Ovary (tissue), 9 donors: ENCODE results near the gene MXD1. TPM values are rescaled to one million over a fixed set of nuclear protein-coding genes. Genes with fewer than 3 reads are reported as not detected.

Experiments used
- DNase-seq, 5 donors: peaks; one replicate each; pipeline ENCODE4 v3.0.0-alpha.2; 2019 to 2020
- H3K27ac ChIP-seq, 2 donors: fragments of 200-600 bp; one replicate each; pipeline versions ENCODE4 v1.5.1 to v1.8.0; 2019 to 2022
- H3K27me3 ChIP-seq: fragments of 200-600 bp; one replicate; pipeline ENCODE4 v1.8.0; 2022
- H3K36me3 ChIP-seq: fragments of 200-600 bp; sonication (generic); one replicate; pipeline ENCODE4 v1.5.1; 2019
- H3K4me1 ChIP-seq: one replicate; pipeline ENCODE4 v1.8.1; 2013; ENCODE audit warnings: mild to moderate bottlenecking, moderate library complexity; ENCODE audit not compliant: insufficient read depth
- H3K4me3 ChIP-seq: fragments of 200-600 bp; sonication (generic); one replicate; pipeline ENCODE4 v1.5.1; 2017
- H3K9me3 ChIP-seq, 2 donors: fragments of 200-600 bp in 1 of 2; sonication (generic) in 1 of 2; one replicate each; pipeline versions ENCODE4 v1.5.1 to v1.8.1; 2013 to 2019; ENCODE audit warnings: mild to moderate bottlenecking in 1 of 2, moderate library complexity in 1 of 2
- CTCF ChIP-seq, 3 donors: fragments of 450-650 bp in 2 of 3; fragments of 200-600 bp in 1 of 3; IDR thresholded peaks; one replicate each; pipeline versions ENCODE4 v1.5.1 to v1.8.0; 2016 to 2022; ENCODE audit warnings: antibody characterized with exemption in 3 of 3, mild to moderate bottlenecking in 1 of 3
- EP300 ChIP-seq: sonication (generic); formaldehyde crosslinking; IDR thresholded peaks from one replicate; pipeline ENCODE4 v1.6.1; 2017; ENCODE audit warnings: antibody characterized with exemption
- POLR2A ChIP-seq: fragments of 450-650 bp; IDR thresholded peaks from one replicate; pipeline ENCODE4 v1.6.1; 2017; ENCODE audit warnings: antibody characterized with exemption, mild to moderate bottlenecking, moderate library complexity
- WGBS, 3 donors: extraction: QIAGEN DNeasy Blood & Tissue Kit in 1 of 3; methylation state at CpG; one replicate each; pipeline versions ENCODE4 v1.1.5 to v1.1.7; 2013 to 2017; 5-methylcytosine and 5-hydroxymethylcytosine counted together
- intact Hi-C, 4 donors: fragments of 100-400 bp; cut with DNase I; formaldehyde crosslinking; loops; one replicate each; pipeline versions ENCODE4 v1.11.0 to v1.15.1; 2022 to 2023
- polyA plus RNA-seq, 2 donors: library from polyadenylated mRNA; stranded (reverse); fragments of 200-250 nt in 1 of 2; fragments of 350-450 nt in 1 of 2; fragmentation: Illumina TruSeq in 1 of 2; extraction: RNeasy Lipid Tissue Mini Kit (QIAGEN cat#74804) in 1 of 2; gene quantifications; one replicate each; pipeline ENCODE4 v1.2.3, GENCODE V29; 2013 to 2014
- total RNA-seq, 7 donors: library from RNA; depleted of rRNA in 2 of 7; stranded (reverse); fragments of >200 nt in 2 of 7; fragmentation: NEBNext Ultra II Directional in 3 of 7; extraction: Animal tissue kit (Norgen Biotek cat#: 25700) in 3 of 7; gene quantifications; one replicate each; pipeline versions ENCODE4 v1.1.0 to v1.2.4, GENCODE V29; 2016 to 2023
- donor health status: DM: no; HTN: no; CAD: no; lungs with moderate emphysema.
- donor health status: DM: no; HTN: no; CAD: no.
- donor health status: Bipolar disorder and iron deficiency.
- donor health status: DM: yes; HTN: yes; CAD: no.
- donor health status: DM: no; HTN: no; CAD: no.
- donor health status: DM: yes; HTN: yes; CAD: no.

MXD1 gene
- total and polyA plus RNA-seq, 9 donors = 3.4 to 13.7 (median 6.7) TPM

DNA sequence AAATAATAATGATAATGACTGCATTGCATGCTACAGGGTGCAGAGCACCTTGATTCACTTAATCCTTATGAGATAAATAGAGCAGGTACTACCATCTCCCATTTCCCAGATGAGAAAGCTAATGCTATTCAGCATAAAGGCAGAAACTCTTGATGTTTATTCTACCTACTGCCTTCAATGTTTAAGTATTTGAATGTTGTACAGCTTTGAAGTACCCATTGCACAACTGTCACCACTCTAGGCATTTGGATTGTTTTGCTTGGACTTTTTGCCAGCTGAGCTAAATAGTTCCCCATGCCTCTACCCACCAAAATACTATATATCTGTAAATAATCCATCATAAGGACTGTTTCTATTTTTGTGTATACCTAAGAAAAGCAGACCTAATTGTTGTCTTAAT is 7.7 kb upstream of the MXD1 start:
- no peaks in the 10 kb centered on the region for H3K9me3 ChIP-seq
- TF ChIP-seq CTCF (IDR thresholded peaks at IDR 0.05) = no peak
- TF ChIP-seq POLR2A = no peak
- intact Hi-C loops = no loop called here
- no peak overlapping the region for H3K4me3 ChIP-seq
- no peaks in the 10 kb centered on the region for H3K4me1 ChIP-seq
- no peak overlapping the region for H3K27ac ChIP-seq
- no peak for DNase-seq
- H3K36me3 ChIP-seq = no peaks in the 10 kb centered on the region
- no peaks in the 10 kb centered on the region for H3K27me3 ChIP-seq

DNA sequence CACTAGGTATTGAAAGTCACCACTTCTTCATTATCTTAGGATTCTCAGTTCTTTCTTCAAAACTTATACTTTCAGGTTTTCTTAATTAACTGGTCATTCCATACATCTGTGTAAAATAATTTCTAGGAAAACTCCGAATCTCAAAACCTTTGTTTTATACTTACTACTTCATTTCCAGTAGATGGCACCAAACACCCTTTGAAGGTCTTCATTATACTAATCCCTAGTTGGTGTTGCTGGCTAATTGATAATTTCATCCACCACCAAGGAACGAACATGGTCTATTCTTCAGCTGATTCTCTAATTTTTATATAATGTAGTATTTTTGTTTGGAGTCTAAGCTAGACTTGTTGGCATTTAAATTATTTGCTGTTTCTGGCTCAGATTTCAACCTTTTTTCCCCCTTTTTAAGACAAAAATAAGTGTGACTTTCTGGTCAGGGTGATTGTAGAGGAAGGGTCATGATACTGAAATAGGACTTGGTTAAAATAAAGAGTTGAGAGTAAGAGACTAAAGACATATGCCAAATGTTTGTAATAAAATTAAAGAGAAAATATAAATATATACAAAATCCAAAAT is 2.8 kb upstream of the MXD1 start:
- intact Hi-C loops = loop anchor here (5.0 to 10.0 kb wide), 7 partner anchors 173 to 393 kb away; partner anchors contain the start of genes FAM136A (in 2 of the 4), PCBP1 (in 2 of the 4) and SNRPG (in 1 of the 4)
- Histone ChIP-seq H3K4me1 (peaks cover 2% of the 10 kb centered on the region), H3K4me3 (no peak overlapping the region), H3K36me3 (no peaks in the 10 kb centered on the region), H3K27me3 (no peaks in the 10 kb centered on the region), H3K9me3 (no peaks in the 10 kb centered on the region), H3K27ac (no peak overlapping the region)
- 2 to 3% (median 3%) methylated on average over 2 of the region's 2 CpGs for WGBS, 3 donors
- TF ChIP-seq CTCF (IDR thresholded peaks at IDR 0.05) = peak; percentile 21 to 61 (median 58)
- TF ChIP-seq POLR2A = no peak
- DNase-seq = no peak

DNA sequence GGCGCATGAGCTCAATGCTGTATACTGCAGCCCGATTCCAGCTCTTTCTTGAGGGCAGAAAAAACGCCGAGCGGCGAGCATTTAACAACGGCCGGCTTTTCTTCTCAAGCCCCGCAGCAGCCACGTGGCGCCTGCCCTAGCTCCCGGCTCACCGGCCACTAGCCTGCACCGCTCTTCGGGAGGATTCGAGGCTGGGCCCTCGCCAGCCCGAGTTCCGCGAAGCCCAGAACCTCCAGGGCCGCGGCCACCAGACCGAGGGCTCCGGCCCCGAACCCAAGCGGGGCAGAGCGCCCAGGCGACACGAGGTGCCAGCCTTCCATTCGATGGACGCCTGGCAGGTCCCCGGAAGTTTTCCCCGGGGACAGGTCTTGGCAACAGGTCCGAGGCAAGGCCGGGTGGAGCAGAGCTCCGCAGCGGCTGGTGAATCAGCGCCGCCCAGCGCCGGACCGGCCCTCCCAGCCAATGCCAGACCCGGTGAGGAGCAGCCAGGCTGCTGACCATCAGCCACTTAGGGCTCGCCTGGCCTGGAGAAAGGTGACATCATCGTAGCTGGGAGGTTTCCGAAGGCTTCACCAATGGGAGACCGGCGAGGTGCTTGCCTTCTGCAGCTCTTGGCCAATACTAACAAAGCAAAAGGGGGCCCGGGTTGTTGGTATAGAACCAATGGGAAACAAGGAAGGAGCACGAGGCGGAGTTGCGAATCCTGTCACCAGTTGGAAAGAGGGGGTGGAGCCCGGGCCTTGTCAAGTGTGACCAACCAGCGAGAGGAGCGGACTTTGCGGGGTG is 552 bp upstream of the MXD1 start:
- 0% methylated on average over 48 to 56 of the region's 56 CpGs for WGBS, 3 donors
- Histone ChIP-seq H3K4me1 (peaks cover 2% of the 10 kb centered on the region), H3K4me3 (peak overlapping the region; percentile 75), H3K27me3 (no peaks in the 10 kb centered on the region), H3K36me3 (no peaks in the 10 kb centered on the region), H3K27ac (peak overlapping the region; percentile 92 to 98), H3K9me3 (no peaks in the 10 kb centered on the region)
- intact Hi-C loops = loop anchor here (2.0 to 10.0 kb wide), 8 partner anchors 170 to 390 kb away; partner anchors contain the start of genes FAM136A (in 2 of the 4), PCBP1 (in 2 of the 4) and SNRPG (in 1 of the 4)
- TF ChIP-seq POLR2A = peak; percentile 93
- peak; percentile 12 to 58 (median 40) for TF ChIP-seq CTCF (IDR thresholded peaks at IDR 0.05)
- TF ChIP-seq EP300 = no peak
- DNase-seq = peak; percentile 97 to 100 (median 100)

DNA sequence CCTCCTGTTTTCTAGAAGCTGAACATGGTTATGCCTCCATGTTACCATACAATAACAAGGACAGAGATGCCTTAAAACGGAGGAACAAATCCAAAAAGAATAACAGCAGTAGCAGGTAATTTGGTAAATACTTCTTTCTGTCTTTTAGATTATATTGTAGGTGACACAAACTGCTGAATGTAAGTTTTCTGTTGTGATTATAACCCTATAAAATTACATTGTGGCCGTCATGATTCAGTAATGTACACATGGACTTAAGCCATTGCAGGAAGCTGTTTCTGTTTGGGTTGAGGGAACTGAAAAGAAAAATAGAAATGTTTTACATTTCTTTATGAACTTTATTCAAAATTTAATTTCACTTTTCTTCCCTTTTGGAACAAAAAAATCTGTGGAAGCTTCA is 1.2 kb downstream of the MXD1 start:
- peaks cover 2% of the 10 kb centered on the region for H3K4me1 ChIP-seq
- no peaks in the 10 kb centered on the region for H3K36me3 ChIP-seq
- WGBS, 3 donors = 42 to 55% (median 43%) methylated on average over 2 of the region's 2 CpGs
- intact Hi-C loops = loop anchor here (2.0 to 10.0 kb wide), 7 partner anchors 39 to 389 kb away; partner anchors contain the start of genes FAM136A (in 1 of the 4), PCBP1 (in 1 of the 4) and SNRPG (in 1 of the 4)
- H3K27ac ChIP-seq = peak overlapping the region in 1 of 2 donors; percentile 88
- DNase-seq = no peak
- TF ChIP-seq CTCF (IDR thresholded peaks at IDR 0.05) (no peak), POLR2A (no peak), EP300 (no peak)
- peak overlapping the region; percentile 81 for H3K4me3 ChIP-seq
- H3K27me3 ChIP-seq = no peaks in the 10 kb centered on the region
- H3K9me3 ChIP-seq = no peaks in the 10 kb centered on the region
